ENCODE results near the gene DAZL.

GRCh38 chr3:16545413-16546185 lies 59.6 kb downstream of the DAZL start:
- TF ChIP-seq POLR2A (IDR thresholded peaks at IDR 0.05; ENCODE audit: low read depth, low read length) (no peak), POLR2AphosphoS5 (IDR thresholded peaks at IDR 0.05; ENCODE audit: low read depth, low read length) (no peak), SPI1 (IDR thresholded peaks at IDR 0.05; ENCODE audit: low read depth, low read length) (no peak)

Measured in GM12891 (cell line).